GM12878 (cell line): ENCODE measurements around the gene CCDC78. TPM values are rescaled to one million over a fixed set of nuclear protein-coding genes. Genes with fewer than 3 reads are reported as not detected.

Experiments used
- BCLAF1 ChIP-seq: fragments of 450-650 bp; IDR thresholded peaks from 2 replicates; pipeline ENCODE4 v1.6.1; 2017; ENCODE audit warnings: antibody characterized with exemption, mild to moderate bottlenecking, moderate library complexity
- EP300 ChIP-seq, 2 experiments: fragments of 150-350 bp in 1 of 2; IDR thresholded peaks; 2 replicates each; pipeline ENCODE4 v1.6.1; 2011 to 2012; ENCODE audit warnings: low read depth in 2 of 2, low read length in 2 of 2, borderline replicate concordance in 1 of 2, improper control_type of control experiment in 1 of 2, inconsistent platforms in 1 of 2; ENCODE audit not compliant: control insufficient read depth in 1 of 2
- PRDM15 ChIP-seq: fragments of 450-650 bp; formaldehyde crosslinking; IDR thresholded peaks from 2 replicates; pipeline ENCODE4 v1.4.0; 2020; ENCODE audit warnings: mild to moderate bottlenecking, moderate library complexity
- polyA plus RNA-seq, 11 experiments: library from polyadenylated mRNA; depleted of rRNA in 4 of 11; unstranded in 6 of 11; stranded (reverse) in 5 of 11; fragments of >200 nt; fragmentation: Nextera tagmentation in 4 of 11; fragmentation: Illumina TruSeq in 1 of 11; extraction: Ambion mirVana in 4 of 11; extraction: Trizol in 1 of 11; gene quantifications; 1 replicate in 1 of 11; 2 replicates in 10 of 11; pipeline versions ENCODE4 v1.2.1 to v1.2.3, GENCODE V29; 2011 to 2016; ENCODE audit warnings: inconsistent platforms in 2 of 11, missing spikeins in 2 of 11, low read depth in 1 of 11
- total RNA-seq, 4 experiments: library from RNA; depleted of rRNA in 3 of 4; stranded (reverse); fragments of >200 nt in 3 of 4; fragmentation: Illumina TruSeq in 1 of 4; extraction: Trizol in 1 of 4; gene quantifications; 2 replicates each; pipeline versions ENCODE4 v1.2.1 to v1.2.3, GENCODE V29; 2013 to 2021

Gene CCDC78
- total and polyA plus RNA-seq, 10 of the 15 experiments (the other 5 are each of a cell fraction or from before 2014, with no cell fraction given): 0.10 to 26.2 (median 5.4) TPM

- no peak for TF ChIP-seq EP300 (IDR thresholded peaks at IDR 0.05; ENCODE audit: borderline replicate concordance in 1 of 2, control insufficient read depth in 1 of 2, low read depth in 2 of 2, low read length in 2 of 2)
- no peak for TF ChIP-seq PRDM15
- no peak for TF ChIP-seq BCLAF1
Observed at GRCh38 chr16:760545-761343, 34.5 kb upstream of the CCDC78 start, which contains the start of gene MSLN (continued).
